ENCODE measurements around the gene GIPR. TPM values are rescaled to one million over a fixed set of nuclear protein-coding genes. Genes with fewer than 3 reads are reported as not detected.

Gene GIPR
- total and polyA plus RNA-seq, 2 experiments from 2014 or later: not detected

DNA sequence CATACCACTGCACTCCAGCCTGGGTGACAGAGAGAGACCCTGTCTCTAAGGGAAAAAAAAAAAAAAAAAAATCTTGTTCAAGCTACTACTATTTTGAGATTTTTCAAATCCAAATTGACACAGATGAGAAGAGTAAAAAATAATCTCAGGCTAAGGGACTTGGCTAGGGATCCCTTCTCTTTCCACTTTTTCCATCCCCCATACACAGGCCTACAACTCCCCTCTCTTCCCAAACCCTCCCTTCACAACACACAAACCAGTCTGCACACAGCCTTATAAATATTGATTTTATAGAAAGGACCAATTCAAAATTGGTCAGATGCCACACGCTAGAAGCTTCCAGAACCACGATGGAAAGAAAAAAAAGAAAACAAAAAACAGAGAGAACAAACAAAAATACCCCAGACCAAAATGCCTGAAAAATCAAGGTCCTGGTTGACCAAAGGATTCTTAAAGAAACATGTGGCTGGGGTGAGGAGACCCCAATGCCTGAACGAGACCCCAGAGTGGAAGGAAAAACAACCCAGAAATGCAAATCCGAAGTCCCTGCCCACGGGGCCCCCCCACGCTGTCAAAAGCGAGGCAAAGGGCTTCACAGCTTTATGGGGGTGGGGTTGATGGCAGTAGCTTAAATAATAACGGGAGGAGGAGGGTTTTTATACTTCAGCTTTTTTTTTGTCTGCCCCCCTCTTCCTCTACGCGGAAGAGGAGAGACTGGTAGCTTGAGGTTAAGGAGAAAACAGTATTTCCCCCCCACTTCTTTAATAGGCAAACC lies 42.5 kb downstream of the GIPR start:
- no peak for TF ChIP-seq EZH2 (IDR thresholded peaks at IDR 0.05; ENCODE audit: insufficient read depth, poor library complexity, severe bottlenecking)
- TF ChIP-seq EZH2phosphoT487 (IDR thresholded peaks at IDR 0.05; ENCODE audit: insufficient read depth, low read depth): no peak
- in situ Hi-C loops (cut with MboI): no loop called here
- Histone ChIP-seq H2AFZ (no peak overlapping the region), H3K27ac (no peak overlapping the region), H3K4me3 (no peak overlapping the region), H3F3A (ENCODE audit: insufficient read depth) (peaks cover 13% of the 10 kb centered on the region; the same call in 1 of the 2 replicates), H3K79me2 (ENCODE audit: insufficient read depth) (peaks cover 57% of the 10 kb centered on the region), H3K9me2 (ENCODE audit: insufficient read depth) (no peaks in the 10 kb centered on the region), H3K9me3 (ENCODE audit: low read depth) (no peaks in the 10 kb centered on the region), H3K27me3 (replicated peaks; ENCODE audit: insufficient read depth) (no peaks in the 10 kb centered on the region), H4K20me1 (ENCODE audit: insufficient read depth) (no peaks in the 10 kb centered on the region), H3K36me3 (ENCODE audit: low read depth) (no peaks in the 10 kb centered on the region), H3K4me1 (ENCODE audit: insufficient read depth) (peaks cover 9% of the 10 kb centered on the region; the same call in 1 of the 2 replicates), H3K4me2 (ENCODE audit: unreplicated experiment) (no peak overlapping the region), H3K9ac (no peak overlapping the region)
- no peak for DNase-seq
- 62 to 68% methylated on average over 10 of the region's 10 CpGs for WGBS, 2 experiments (ENCODE audit: low coverage in 1 of 2, low lambda C conversion rate in 2 of 2, missing lambda C conversion rate in 2 of 2)

DNA sequence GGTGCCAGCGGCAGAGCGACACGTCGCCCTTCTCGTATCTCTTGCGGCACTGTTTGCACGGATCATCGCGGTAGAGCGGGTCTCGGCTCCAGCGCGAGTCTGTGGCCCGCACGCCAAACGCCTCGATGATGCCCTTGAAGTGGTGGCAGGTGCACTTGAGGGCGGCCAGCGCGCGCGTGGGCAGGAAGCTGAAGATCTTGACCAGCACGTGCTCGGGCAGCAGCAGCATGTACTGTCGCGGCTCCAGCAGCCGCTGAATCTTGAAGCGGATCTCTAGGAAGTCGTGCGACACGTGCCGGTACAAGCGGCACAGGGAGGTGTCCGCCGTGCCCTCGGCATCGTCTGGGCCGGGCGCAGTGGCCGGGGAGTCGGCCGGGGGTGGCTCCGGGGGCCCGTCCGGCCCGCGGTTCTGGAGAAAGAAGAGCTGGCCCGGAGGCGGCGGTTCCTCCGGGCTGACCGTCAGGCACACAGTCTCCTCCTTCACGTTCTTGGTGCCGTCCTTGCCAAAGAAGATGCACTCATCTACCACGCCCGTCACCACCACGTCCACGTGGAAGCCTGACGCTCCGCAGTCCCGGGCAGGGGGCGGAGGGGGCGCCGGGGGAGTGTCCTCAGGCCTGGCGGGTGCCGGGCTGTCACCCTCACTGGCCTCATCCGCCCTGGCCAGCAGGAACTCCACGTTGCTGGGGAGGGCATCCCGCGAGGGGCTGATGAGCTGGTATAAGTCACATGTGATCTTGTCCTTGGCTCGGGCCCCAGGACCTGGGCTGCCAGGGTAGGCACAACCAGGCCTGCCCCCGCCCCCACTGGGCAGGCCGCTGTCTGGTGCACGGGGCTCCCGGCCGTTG lies 44.1 kb downstream of the GIPR start:
- H3K9ac ChIP-seq: no peak overlapping the region
- H3K4me3 ChIP-seq: no peak overlapping the region
- H4K20me1 ChIP-seq (ENCODE audit: insufficient read depth): no peaks in the 10 kb centered on the region
- no peak overlapping the region for H3K27ac ChIP-seq
- H3K27me3 ChIP-seq (replicated peaks; ENCODE audit: insufficient read depth): no peaks in the 10 kb centered on the region
- no peak overlapping the region for H2AFZ ChIP-seq
- H3K4me1 ChIP-seq (ENCODE audit: insufficient read depth): peaks cover 14% of the 10 kb centered on the region
- in situ Hi-C loops (cut with MboI): no loop called here
- H3F3A ChIP-seq (ENCODE audit: insufficient read depth): peaks cover 12% of the 10 kb centered on the region; the same call in 1 of the 2 replicates
- H3K9me2 ChIP-seq (ENCODE audit: insufficient read depth): no peaks in the 10 kb centered on the region
- TF ChIP-seq EZH2 (IDR thresholded peaks at IDR 0.05; ENCODE audit: insufficient read depth, poor library complexity, severe bottlenecking) (no peak), EZH2phosphoT487 (IDR thresholded peaks at IDR 0.05; ENCODE audit: insufficient read depth, low read depth) (no peak)
- DNase-seq: no peak
- no peaks in the 10 kb centered on the region for H3K9me3 ChIP-seq (ENCODE audit: low read depth)
- 92 to 97% methylated on average over 56 to 74 of the region's 76 CpGs for WGBS, 2 experiments (ENCODE audit: low coverage in 1 of 2, low lambda C conversion rate in 2 of 2, missing lambda C conversion rate in 2 of 2)
- peaks cover 72% of the 10 kb centered on the region for H3K79me2 ChIP-seq (ENCODE audit: insufficient read depth)
- no peak overlapping the region for H3K4me2 ChIP-seq (ENCODE audit: unreplicated experiment)
- H3K36me3 ChIP-seq (ENCODE audit: low read depth): no peaks in the 10 kb centered on the region

DNA sequence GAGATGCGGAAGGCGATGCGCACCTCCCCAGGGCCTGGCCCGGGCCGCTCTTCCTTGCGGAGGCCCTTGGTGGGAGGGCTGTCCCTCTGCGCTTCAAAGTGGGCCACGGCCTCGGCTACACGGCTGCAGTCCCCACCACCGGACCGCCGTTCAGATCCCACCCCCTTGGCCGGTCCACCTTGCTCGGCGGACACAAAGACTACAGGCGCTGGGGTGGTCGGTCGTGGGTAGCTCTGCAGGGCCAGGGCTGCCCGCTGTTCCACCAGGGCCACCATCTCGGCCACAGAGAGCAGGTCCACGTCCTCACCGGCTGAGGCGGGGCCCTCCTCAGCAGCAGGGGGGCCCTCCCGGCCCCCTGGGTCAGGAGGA lies 44.7 kb downstream of the GIPR start:
- Histone ChIP-seq H3K27ac (no peak overlapping the region), H3K4me1 (ENCODE audit: insufficient read depth) (peaks cover 8% of the 10 kb centered on the region), H3K9me2 (ENCODE audit: insufficient read depth) (no peaks in the 10 kb centered on the region), H3K79me2 (ENCODE audit: insufficient read depth) (peaks cover 72% of the 10 kb centered on the region), H3K4me2 (ENCODE audit: unreplicated experiment) (no peak overlapping the region), H4K20me1 (ENCODE audit: insufficient read depth) (no peaks in the 10 kb centered on the region), H3F3A (ENCODE audit: insufficient read depth) (peaks cover 8% of the 10 kb centered on the region; the same call in 1 of the 2 replicates), H3K36me3 (ENCODE audit: low read depth) (no peaks in the 10 kb centered on the region), H2AFZ (no peak overlapping the region), H3K9ac (no peak overlapping the region), H3K27me3 (replicated peaks; ENCODE audit: insufficient read depth) (no peaks in the 10 kb centered on the region), H3K9me3 (ENCODE audit: low read depth) (no peaks in the 10 kb centered on the region), H3K4me3 (no peak overlapping the region)
- TF ChIP-seq EZH2phosphoT487 (IDR thresholded peaks at IDR 0.05; ENCODE audit: insufficient read depth, low read depth) (no peak), EZH2 (IDR thresholded peaks at IDR 0.05; ENCODE audit: insufficient read depth, poor library complexity, severe bottlenecking) (no peak)
- in situ Hi-C loops (cut with MboI): no loop called here
- no peak for DNase-seq
- WGBS, 2 experiments (ENCODE audit: low coverage in 1 of 2, low lambda C conversion rate in 2 of 2, missing lambda C conversion rate in 2 of 2): 92% methylated on average over 9 to 25 of the region's 25 CpGs

DNA sequence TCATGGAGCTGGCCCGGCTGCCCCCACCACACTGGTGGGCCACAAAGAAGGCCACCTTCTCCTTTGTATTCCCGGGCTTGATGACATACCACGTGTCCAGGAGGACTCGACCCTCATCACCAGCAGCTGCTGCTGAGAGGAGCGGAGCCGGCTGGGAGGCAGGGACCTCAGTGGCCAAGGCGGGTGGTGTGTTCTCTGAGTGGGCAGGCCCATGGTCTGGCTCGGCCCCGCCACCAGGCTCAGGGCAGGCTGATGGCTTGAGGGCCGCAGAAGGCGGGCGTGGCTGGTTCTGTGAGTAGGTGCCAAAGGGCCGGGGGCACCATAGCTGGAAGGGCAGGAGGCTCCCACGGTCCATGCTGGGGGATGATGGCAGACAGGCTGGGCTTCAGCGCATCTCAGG lies 45.1 kb downstream of the GIPR start:
- peaks cover 76% of the 10 kb centered on the region for H3K79me2 ChIP-seq (ENCODE audit: insufficient read depth)
- no peak overlapping the region for H3K9ac ChIP-seq
- no peaks in the 10 kb centered on the region for H3K9me2 ChIP-seq (ENCODE audit: insufficient read depth)
- no peak overlapping the region for H3K4me3 ChIP-seq
- no peaks in the 10 kb centered on the region for H3K36me3 ChIP-seq (ENCODE audit: low read depth)
- 85 to 87% methylated on average over 15 of the region's 15 CpGs for WGBS, 2 experiments (ENCODE audit: low coverage in 1 of 2, low lambda C conversion rate in 2 of 2, missing lambda C conversion rate in 2 of 2)
- H3K27ac ChIP-seq: no peak overlapping the region
- H3K4me1 ChIP-seq (ENCODE audit: insufficient read depth): peaks cover 11% of the 10 kb centered on the region
- in situ Hi-C loops (cut with MboI): no loop called here
- no peaks in the 10 kb centered on the region for H3K27me3 ChIP-seq (replicated peaks; ENCODE audit: insufficient read depth)
- no peak for TF ChIP-seq EZH2phosphoT487 (IDR thresholded peaks at IDR 0.05; ENCODE audit: insufficient read depth, low read depth)
- TF ChIP-seq EZH2 (IDR thresholded peaks at IDR 0.05; ENCODE audit: insufficient read depth, poor library complexity, severe bottlenecking): no peak
- no peak for DNase-seq
- peaks cover 9% of the 10 kb centered on the region for H3F3A ChIP-seq (ENCODE audit: insufficient read depth)
- H4K20me1 ChIP-seq (ENCODE audit: insufficient read depth): no peaks in the 10 kb centered on the region
- H3K4me2 ChIP-seq (ENCODE audit: unreplicated experiment): no peak overlapping the region
- no peaks in the 10 kb centered on the region for H3K9me3 ChIP-seq (ENCODE audit: low read depth)
- H2AFZ ChIP-seq: no peak overlapping the region

Data from GM23248 (cell line).